ENCODE results near the gene CT55. TPM values are rescaled to one million over a fixed set of nuclear protein-coding genes. Genes with fewer than 3 reads are reported as not detected.

The CT55 gene
- total and polyA plus RNA-seq, 2 of the 8 experiments (the other 6 are each of a cell fraction or from before 2014, with no cell fraction given), result 0.15 TPM; not detected in 1

GRCh38 chrX:135200297-135200696 lies 29.1 kb upstream of the CT55 start:
- no peaks in the 10 kb centered on the region for H3K4me1 ChIP-seq (replicated peaks in 1 of 4; ENCODE audit: control insufficient read depth in 3 of 4, insufficient read depth in 4 of 4, low read length in 3 of 4)
- H2BK20ac ChIP-seq (ENCODE audit: low read length), result no peak overlapping the region
- H4K5ac ChIP-seq (ENCODE audit: insufficient read length, low read depth, low read length), result no peak overlapping the region
- FAIRE-seq, result no peak
- no peaks in the 10 kb centered on the region for H4K20me1 ChIP-seq (replicated peaks in 1 of 2; ENCODE audit: control insufficient read depth in 1 of 2, insufficient read depth in 2 of 2, low read length in 2 of 2)
- H3K23me2 ChIP-seq (ENCODE audit: low read depth, low read length), result no peaks in the 10 kb centered on the region
- H2BK5ac ChIP-seq (ENCODE audit: low read depth, low read length), result no peak overlapping the region
- H3K4ac ChIP-seq (replicated peaks; ENCODE audit: insufficient read length, low read depth, low read length), result no peak overlapping the region
- no peak overlapping the region for H3K9ac ChIP-seq (replicated peaks in 1 of 4; ENCODE audit: extremely low read depth in 1 of 4, low read depth in 3 of 4, low read length in 3 of 4)
- no peak for DNase-seq (ENCODE audit: low read depth in 1 of 2, low spot score in 2 of 2)
- H3K4me2 ChIP-seq (ENCODE audit: insufficient read depth in 1 of 2, low read depth in 2 of 2, low read length in 2 of 2), result no peak overlapping the region
- TF ChIP-seq USF2 (IDR thresholded peaks at IDR 0.05; ENCODE audit: low read length), result no peak
- no peak for TF ChIP-seq PHF8 (conservative IDR thresholded peaks at IDR 0.05; ENCODE audit: low read depth, low read length)
- H3K36me3 ChIP-seq (ENCODE audit: control insufficient read depth in 2 of 4, insufficient read depth in 4 of 4, low read length in 3 of 4), result no peaks in the 10 kb centered on the region
- no peaks in the 10 kb centered on the region for H3K9me3 ChIP-seq (ENCODE audit: insufficient read depth in 2 of 2, low read depth in 1 of 2, low read length in 1 of 2)
- 100% methylated on average over 1 of the region's 4 CpGs; no CpG with 5 or more reads in 1 of the 2 experiments for WGBS, 2 experiments (ENCODE audit: extremely low coverage in 1 of 2, insufficient coverage in 1 of 2, insufficient read length in 1 of 2, insufficient replicate concordance in 2 of 2, low coverage in 1 of 2, low lambda C conversion rate in 2 of 2, missing lambda C conversion rate in 1 of 2)
- H3K18ac ChIP-seq (ENCODE audit: extremely low read depth, low read length), result no peak overlapping the region
- H3K4me3 ChIP-seq (ENCODE audit: extremely low read depth in 1 of 4, insufficient read depth in 2 of 4, low read depth in 3 of 4, low read length in 4 of 4), result no peak overlapping the region
- H2BK12ac ChIP-seq (ENCODE audit: low read depth, low read length), result no peak overlapping the region
- POLR2A ChIA-PET (ENCODE audit: partially characterized antibody), result no interaction called here
- no peak overlapping the region for H3K14ac ChIP-seq (ENCODE audit: insufficient read length)
- H3K79me1 ChIP-seq (ENCODE audit: low read depth, low read length), result no peaks in the 10 kb centered on the region
- no peak overlapping the region for H4K91ac ChIP-seq (replicated peaks; ENCODE audit: insufficient read length, low read length)
- H3K56ac ChIP-seq (replicated peaks; ENCODE audit: insufficient read length, low read depth, low read length), result no peak overlapping the region
- H3K23ac ChIP-seq (ENCODE audit: insufficient read length), result no peak overlapping the region
- H2AFZ ChIP-seq (ENCODE audit: low read length), result no peak overlapping the region
- no peak overlapping the region for H2BK15ac ChIP-seq (ENCODE audit: low read length)
- no peaks in the 10 kb centered on the region for H3K27me3 ChIP-seq (replicated peaks in 1 of 4; ENCODE audit: control insufficient read depth in 3 of 4, extremely low read depth in 1 of 4, insufficient read depth in 3 of 4, low read length in 3 of 4)
- no peaks in the 10 kb centered on the region for H3K79me2 ChIP-seq (ENCODE audit: control insufficient read depth in 1 of 2, insufficient read depth in 2 of 2, low read length in 2 of 2)
- H3K27ac ChIP-seq (ENCODE audit: low read depth, low read length), result no peak overlapping the region
- CTCF ChIA-PET (ENCODE audit: partially characterized antibody), result interaction anchor here (0.7 kb wide), 1 partner anchor 1678 kb away, joined by 3 read pairs; no protein-coding TSS in a partner anchor
- H2AK5ac ChIP-seq (ENCODE audit: low read depth, low read length), result no peak overlapping the region
- H4K8ac ChIP-seq (ENCODE audit: extremely low read depth, insufficient read depth, low read length), result no peak overlapping the region
- H2BK120ac ChIP-seq (replicated peaks; ENCODE audit: low read depth, low read length), result no peak overlapping the region
